ENCODE results near the gene SDF2L1. TPM values are rescaled to one million over a fixed set of nuclear protein-coding genes. Genes with fewer than 3 reads are reported as not detected.

SDF2L1 gene
- total and polyA plus RNA-seq, 9 of the 15 experiments (the other 6 are each of a cell fraction or from before 2014, with no cell fraction given) = 15.1 to 989 (median 124) TPM

DNA sequence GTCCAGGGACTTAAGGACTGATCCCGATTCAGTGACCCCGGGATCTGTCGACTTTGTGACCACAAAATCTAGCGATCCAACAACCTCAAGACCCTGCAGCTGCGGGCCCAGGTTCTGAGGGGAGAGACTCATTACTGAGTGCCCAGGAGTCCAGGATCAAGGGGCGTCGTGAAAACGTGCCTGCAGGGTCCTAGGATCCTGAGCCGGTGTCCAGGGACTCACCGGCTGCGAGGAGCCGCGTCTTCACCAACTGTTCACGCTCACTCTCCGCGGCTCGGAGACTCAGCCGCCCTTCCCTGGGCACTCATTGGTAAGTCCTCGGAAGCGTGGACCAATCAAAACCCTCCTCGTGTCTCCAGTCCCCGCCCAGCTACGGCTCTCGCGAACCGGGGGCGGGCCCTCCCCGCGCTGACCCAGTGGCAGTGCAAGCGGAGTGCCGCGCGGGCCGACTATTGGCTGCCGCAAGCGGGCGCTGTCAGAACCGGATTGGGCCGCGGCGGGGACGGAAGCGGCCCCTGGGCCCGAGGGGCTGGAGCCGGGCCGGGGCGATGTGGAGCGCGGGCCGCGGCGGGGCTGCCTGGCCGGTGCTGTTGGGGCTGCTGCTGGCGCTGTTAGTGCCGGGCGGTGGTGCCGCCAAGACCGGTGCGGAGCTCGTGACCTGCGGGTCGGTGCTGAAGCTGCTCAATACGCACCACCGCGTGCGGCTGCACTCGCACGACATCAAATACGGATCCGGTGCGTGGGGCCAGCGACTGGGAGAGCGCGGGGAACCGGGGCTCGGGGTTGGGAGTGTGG lies at the start of gene SDF2L1 (continued):
- TF ChIP-seq ZMIZ1 (IDR thresholded peaks at IDR 0.05; ENCODE audit: low read depth in 2 of 2, low read length in 2 of 2) = peak; percentile 52 to 82; a peak in 3 of 4 replicates
- no peak for TF ChIP-seq HOXB6 (CRISPR knock-in tag; IDR thresholded peaks at IDR 0.05; ENCODE audit: borderline replicate concordance)
- no peak for TF ChIP-seq HLTF (IDR thresholded peaks at IDR 0.05)
- peak; percentile 66 for TF ChIP-seq SETDB1 (IDR thresholded peaks at IDR 0.05; ENCODE audit: low read length)
- TF ChIP-seq ZNF445 (CRISPR knock-in tag; IDR thresholded peaks at IDR 0.05; ENCODE audit: low read depth) = no peak
- no peak for TF ChIP-seq ARHGAP35 (IDR thresholded peaks at IDR 0.05; ENCODE audit: partially characterized antibody)
- no peak for TF ChIP-seq SPI1 (IDR thresholded peaks at IDR 0.05; ENCODE audit: borderline replicate concordance, low read depth, low read length)
- peak; percentile 92 for TF ChIP-seq SIRT6 (IDR thresholded peaks at IDR 0.05; ENCODE audit: low read depth, low read length)
- TF ChIP-seq RCOR1 (IDR thresholded peaks at IDR 0.05; ENCODE audit: borderline replicate concordance in 1 of 2, low read depth in 2 of 2, low read length in 2 of 2) = peak; percentile 10 to 91
- TF ChIP-seq, protein P1, sequence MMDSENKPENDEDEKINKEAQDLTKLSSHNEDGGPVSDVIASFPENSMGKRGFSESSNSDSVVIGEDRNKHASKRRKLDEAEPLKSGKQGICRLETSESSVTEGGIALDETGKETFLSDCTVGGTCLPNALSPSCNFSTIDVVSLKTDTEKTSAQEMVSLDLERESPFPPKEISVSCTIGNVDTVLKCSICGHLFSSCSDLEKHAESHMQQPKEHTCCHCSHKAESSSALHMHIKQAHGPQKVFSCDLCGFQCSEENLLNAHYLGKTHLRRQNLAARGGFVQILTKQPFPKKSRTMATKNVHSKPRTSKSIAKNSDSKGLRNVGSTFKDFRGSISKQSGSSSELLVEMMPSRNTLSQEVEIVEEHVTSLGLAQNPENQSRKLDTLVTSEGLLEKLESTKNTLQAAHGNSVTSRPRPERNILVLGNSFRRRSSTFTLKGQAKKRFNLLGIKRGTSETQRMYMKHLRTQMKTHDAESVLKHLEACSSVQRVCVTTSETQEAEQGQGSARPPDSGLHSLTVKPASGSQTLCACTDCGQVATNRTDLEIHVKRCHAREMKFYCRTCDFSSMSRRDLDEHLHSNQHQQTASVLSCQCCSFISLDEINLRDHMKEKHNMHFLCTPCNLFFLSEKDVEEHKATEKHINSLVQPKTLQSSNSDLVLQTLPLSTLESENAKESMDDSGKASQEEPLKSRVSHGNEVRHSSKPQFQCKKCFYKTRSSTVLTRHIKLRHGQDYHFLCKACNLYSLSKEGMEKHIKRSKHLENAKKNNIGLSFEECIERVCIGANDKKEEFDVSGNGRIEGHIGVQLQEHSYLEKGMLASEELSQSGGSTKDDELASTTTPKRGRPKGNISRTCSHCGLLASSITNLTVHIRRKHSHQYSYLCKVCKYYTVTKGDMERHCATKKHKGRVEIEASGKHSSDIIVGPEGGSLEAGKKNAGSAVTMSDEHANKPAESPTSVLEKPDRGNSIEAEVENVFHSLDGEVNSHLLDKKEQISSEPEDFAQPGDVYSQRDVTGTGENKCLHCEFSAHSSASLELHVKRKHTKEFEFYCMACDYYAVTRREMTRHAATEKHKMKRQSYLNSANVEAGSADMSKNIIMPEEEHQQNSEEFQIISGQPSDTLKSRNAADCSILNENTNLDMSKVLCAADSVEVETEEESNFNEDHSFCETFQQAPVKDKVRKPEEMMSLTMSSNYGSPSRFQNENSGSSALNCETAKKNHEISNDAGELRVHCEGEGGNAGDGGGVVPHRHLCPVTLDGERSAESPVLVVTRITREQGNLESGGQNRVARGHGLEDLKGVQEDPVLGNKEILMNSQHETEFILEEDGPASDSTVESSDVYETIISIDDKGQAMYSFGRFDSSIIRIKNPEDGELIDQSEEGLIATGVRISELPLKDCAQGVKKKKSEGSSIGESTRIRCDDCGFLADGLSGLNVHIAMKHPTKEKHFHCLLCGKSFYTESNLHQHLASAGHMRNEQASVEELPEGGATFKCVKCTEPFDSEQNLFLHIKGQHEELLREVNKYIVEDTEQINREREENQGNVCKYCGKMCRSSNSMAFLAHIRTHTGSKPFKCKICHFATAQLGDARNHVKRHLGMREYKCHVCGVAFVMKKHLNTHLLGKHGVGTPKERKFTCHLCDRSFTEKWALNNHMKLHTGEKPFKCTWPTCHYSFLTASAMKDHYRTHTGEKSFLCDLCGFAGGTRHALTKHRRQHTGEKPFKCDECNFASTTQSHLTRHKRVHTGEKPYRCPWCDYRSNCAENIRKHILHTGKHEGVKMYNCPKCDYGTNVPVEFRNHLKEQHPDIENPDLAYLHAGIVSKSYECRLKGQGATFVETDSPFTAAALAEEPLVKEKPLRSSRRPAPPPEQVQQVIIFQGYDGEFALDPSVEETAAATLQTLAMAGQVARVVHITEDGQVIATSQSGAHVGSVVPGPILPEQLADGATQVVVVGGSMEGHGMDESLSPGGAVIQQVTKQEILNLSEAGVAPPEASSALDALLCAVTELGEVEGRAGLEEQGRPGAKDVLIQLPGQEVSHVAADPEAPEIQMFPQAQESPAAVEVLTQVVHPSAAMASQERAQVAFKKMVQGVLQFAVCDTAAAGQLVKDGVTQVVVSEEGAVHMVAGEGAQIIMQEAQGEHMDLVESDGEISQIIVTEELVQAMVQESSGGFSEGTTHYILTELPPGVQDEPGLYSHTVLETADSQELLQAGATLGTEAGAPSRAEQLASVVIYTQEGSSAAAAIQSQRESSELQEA (IDR thresholded peaks at IDR 0.05; ENCODE audit: low read depth) = no peak
- no peak for TF ChIP-seq ZNF224 (CRISPR knock-in tag; IDR thresholded peaks at IDR 0.05)
- TF ChIP-seq C11orf30 (IDR thresholded peaks at IDR 0.05; ENCODE audit: low read depth) = no peak
- TF ChIP-seq, protein P2, sequence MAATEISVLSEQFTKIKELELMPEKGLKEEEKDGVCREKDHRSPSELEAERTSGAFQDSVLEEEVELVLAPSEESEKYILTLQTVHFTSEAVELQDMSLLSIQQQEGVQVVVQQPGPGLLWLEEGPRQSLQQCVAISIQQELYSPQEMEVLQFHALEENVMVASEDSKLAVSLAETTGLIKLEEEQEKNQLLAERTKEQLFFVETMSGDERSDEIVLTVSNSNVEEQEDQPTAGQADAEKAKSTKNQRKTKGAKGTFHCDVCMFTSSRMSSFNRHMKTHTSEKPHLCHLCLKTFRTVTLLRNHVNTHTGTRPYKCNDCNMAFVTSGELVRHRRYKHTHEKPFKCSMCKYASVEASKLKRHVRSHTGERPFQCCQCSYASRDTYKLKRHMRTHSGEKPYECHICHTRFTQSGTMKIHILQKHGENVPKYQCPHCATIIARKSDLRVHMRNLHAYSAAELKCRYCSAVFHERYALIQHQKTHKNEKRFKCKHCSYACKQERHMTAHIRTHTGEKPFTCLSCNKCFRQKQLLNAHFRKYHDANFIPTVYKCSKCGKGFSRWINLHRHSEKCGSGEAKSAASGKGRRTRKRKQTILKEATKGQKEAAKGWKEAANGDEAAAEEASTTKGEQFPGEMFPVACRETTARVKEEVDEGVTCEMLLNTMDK (IDR thresholded peaks at IDR 0.05; ENCODE audit: borderline replicate concordance, insufficient read depth, low read depth, low read length, poor library complexity, severe bottlenecking) = no peak
- peak; percentile 85 for TF ChIP-seq MXI1 (IDR thresholded peaks at IDR 0.05; ENCODE audit: low read depth, low read length)
